Natural killer cell (primary cell): Measurements from ENCODE around the gene PMFBP1. TPM values are rescaled to one million over a fixed set of nuclear protein-coding genes. Genes with fewer than 3 reads are reported as not detected.
A peak's percentile ranks its signal among the peaks of the same experiment; 100 is the strongest.

Source experiments
- ATAC-seq, 3 donors: fragments of 150-1000 bp in 2 of 3; fragments of 200-7000 bp in 1 of 3; cut with Tn5 transposase; 1 replicate in 1 of 3; 2 replicates in 2 of 3; pipeline ENCODE4 v1.10.0; 2021; ENCODE audit warnings: mild to moderate bottlenecking in 2 of 3, moderate library complexity in 2 of 3
- DNase-seq, 2 donors: peaks; one replicate each; pipeline versions ENCODE4 v3.0.0 to v3.0.0-alpha.2; 2013 to 2021; ENCODE audit warnings: mixed read lengths in 1 of 2
- H3K27ac ChIP-seq: one replicate; pipeline ENCODE4 v1.5.1; 2013; ENCODE audit warnings: mild to moderate bottlenecking, low read length
- H3K27me3 ChIP-seq: one replicate; pipeline ENCODE4 v1.6.1; 2013; ENCODE audit warnings: low read length; ENCODE audit not compliant: control insufficient read depth, insufficient read depth
- H3K36me3 ChIP-seq: one replicate; pipeline ENCODE4 v1.6.1; 2013; ENCODE audit warnings: low read length; ENCODE audit not compliant: control insufficient read depth, insufficient read depth
- H3K4me1 ChIP-seq: one replicate; pipeline ENCODE4 v1.6.1; 2013; ENCODE audit warnings: low read length; ENCODE audit not compliant: control insufficient read depth, insufficient read depth
- H3K4me3 ChIP-seq: one replicate; pipeline ENCODE4 v1.5.1; 2013; ENCODE audit warnings: low read length
- H3K9me3 ChIP-seq: one replicate; pipeline ENCODE4 v1.6.1; 2013; ENCODE audit warnings: low read length; ENCODE audit not compliant: control insufficient read depth, insufficient read depth
- H3K27ac Mint-ChIP-seq, 2 donors: one replicate each; pipeline ENCODE4 v1.8.0; 2022; ENCODE audit warnings: mild to moderate bottlenecking in 2 of 2, mixed read lengths in 2 of 2, moderate library complexity in 1 of 2
- H3K27me3 Mint-ChIP-seq, 2 donors: one replicate each; pipeline ENCODE4 v1.8.0; 2022; ENCODE audit warnings: low read depth in 2 of 2, mixed read lengths in 2 of 2
- H3K36me3 Mint-ChIP-seq: one replicate; pipeline ENCODE4 v1.8.0; 2022; ENCODE audit warnings: mixed read lengths
- H3K4me1 Mint-ChIP-seq, 2 donors: one replicate each; pipeline ENCODE4 v1.8.0; 2022; ENCODE audit warnings: mixed read lengths in 2 of 2
- H3K4me3 Mint-ChIP-seq: one replicate; pipeline ENCODE4 v1.8.0; 2022; ENCODE audit warnings: mild to moderate bottlenecking, moderate library complexity, mixed read lengths
- H3K9me3 Mint-ChIP-seq, 2 donors: one replicate each; pipeline ENCODE4 v1.8.0; 2022; ENCODE audit warnings: mixed read lengths in 2 of 2
- CTCF ChIP-seq: fragments of 200-600 bp; IDR thresholded peaks from one replicate; pipeline ENCODE4 v1.8.0; 2022; ENCODE audit warnings: antibody characterized with exemption
- WGBS: methylation state at CpG from one replicate; pipeline ENCODE4 v1.1.7; 2013; ENCODE audit warnings: missing lambda C conversion rate; ENCODE audit not compliant: insufficient coverage; 5-methylcytosine and 5-hydroxymethylcytosine counted together
- intact Hi-C: fragments of 100-400 bp; cut with micrococcal nuclease; formaldehyde crosslinking; loops from one replicate; pipeline ENCODE4 v1.14.2; 2022
- total RNA-seq, 4 donors: library from RNA; stranded (reverse); fragments of 120-200 nt in 1 of 4; gene quantifications; one replicate each; pipeline versions ENCODE4 v1.2.3 to v1.2.4, GENCODE V29; 2013 to 2022

Gene PMFBP1
- total RNA-seq, 3 donors from 2014 or later (not counting 1 experiment from before 2014, with no cell fraction given), result 0.68 to 1.2 (median 0.99) TPM

- peaks cover 27% of the 10 kb centered on the region for H3K36me3 Mint-ChIP-seq
- H3K4me3 Mint-ChIP-seq, result no peak overlapping the region
- no peaks in the 10 kb centered on the region for H3K4me1 Mint-ChIP-seq
- no peaks in the 10 kb centered on the region for H3K27me3 Mint-ChIP-seq
- 96% methylated on average over 12 of the region's 12 CpGs for WGBS
- no peak overlapping the region for H3K4me3 ChIP-seq
- intact Hi-C loops, result no loop called here
- no peaks in the 10 kb centered on the region for H3K27me3 ChIP-seq
- no peak for TF ChIP-seq CTCF
- no peaks in the 10 kb centered on the region for H3K9me3 ChIP-seq
- H3K27ac Mint-ChIP-seq, result no peak overlapping the region
- no peak overlapping the region for H3K27ac ChIP-seq
- H3K9me3 Mint-ChIP-seq, result no peaks in the 10 kb centered on the region
- ATAC-seq (no peak), DNase-seq (no peak)
- peaks cover 84% of the 10 kb centered on the region for H3K36me3 ChIP-seq
- no peaks in the 10 kb centered on the region for H3K4me1 ChIP-seq
These were observed 62.7 kb downstream of the PMFBP1 start for GRCh38 chr16:72109300-72109699.

- Mint-ChIP-seq H3K36me3 (peaks cover 27% of the 10 kb centered on the region), H3K27ac (no peak overlapping the region), H3K4me3 (no peak overlapping the region), H3K9me3 (no peaks in the 10 kb centered on the region), H3K27me3 (no peaks in the 10 kb centered on the region), H3K4me1 (no peaks in the 10 kb centered on the region)
- H3K36me3 ChIP-seq, result peaks cover 92% of the 10 kb centered on the region
- no peaks in the 10 kb centered on the region for H3K27me3 ChIP-seq
- intact Hi-C loops, result no loop called here
- H3K9me3 ChIP-seq, result no peaks in the 10 kb centered on the region
- ATAC-seq, result no peak
- no peak for DNase-seq
- no peak overlapping the region for H3K27ac ChIP-seq
- H3K4me1 ChIP-seq, result no peaks in the 10 kb centered on the region
- H3K4me3 ChIP-seq, result no peak overlapping the region
- TF ChIP-seq CTCF, result no peak
- 93% methylated on average over 16 of the region's 16 CpGs for WGBS
These were observed 63.4 kb downstream of the PMFBP1 start for GRCh38 chr16:72108353-72109102.

GRCh38 chr16:72107371-72107770 is 64.6 kb downstream of the PMFBP1 start:
- no peak for DNase-seq
- TF ChIP-seq CTCF, result no peak
- no peaks in the 10 kb centered on the region for H3K4me1 ChIP-seq
- Mint-ChIP-seq H3K4me1 (no peaks in the 10 kb centered on the region), H3K36me3 (peaks cover 27% of the 10 kb centered on the region), H3K9me3 (no peaks in the 10 kb centered on the region), H3K27ac (no peak overlapping the region), H3K27me3 (no peaks in the 10 kb centered on the region), H3K4me3 (no peak overlapping the region)
- H3K9me3 ChIP-seq, result no peaks in the 10 kb centered on the region
- WGBS, result 97% methylated on average over 17 of the region's 17 CpGs
- no peak overlapping the region for H3K4me3 ChIP-seq
- no peak overlapping the region for H3K27ac ChIP-seq
- H3K27me3 ChIP-seq, result no peaks in the 10 kb centered on the region
- no peak for ATAC-seq
- intact Hi-C loops, result no loop called here
- H3K36me3 ChIP-seq, result peaks cover 97% of the 10 kb centered on the region

- DNase-seq (no peak), ATAC-seq (no peak)
- H3K4me1 Mint-ChIP-seq, result no peaks in the 10 kb centered on the region
- H3K27ac Mint-ChIP-seq, result peak overlapping the region in 1 of 2 donors; percentile 13
- Histone ChIP-seq H3K9me3 (no peaks in the 10 kb centered on the region), H3K4me1 (no peaks in the 10 kb centered on the region), H3K27me3 (no peaks in the 10 kb centered on the region), H3K4me3 (no peak overlapping the region), H3K27ac (no peak overlapping the region), H3K36me3 (peaks cover 97% of the 10 kb centered on the region)
- H3K9me3 Mint-ChIP-seq, result no peaks in the 10 kb centered on the region
- intact Hi-C loops, result no loop called here
- no peak for TF ChIP-seq CTCF
- H3K4me3 Mint-ChIP-seq, result no peak overlapping the region
- 98% methylated on average over 12 of the region's 12 CpGs for WGBS
- H3K36me3 Mint-ChIP-seq, result peaks cover 27% of the 10 kb centered on the region
- H3K27me3 Mint-ChIP-seq, result no peaks in the 10 kb centered on the region
These were observed 66.0 kb downstream of the PMFBP1 start for GRCh38 chr16:72105978-72106377.
